G401.6 (cell line): Measurements from ENCODE around the gene MYH7.
"Not testable (repeated sequence)": the region's sequence is repeated elsewhere in the genome, so short reads cannot be mapped to it uniquely, and the experiment has no call there.

Experiments
- FAIRE-seq: peaks from 2 replicates; lab custom pipeline; 2012; peaks lifted over from hg19 to GRCh38; lab: Jason Lieb, UNC

Gene MYH7

GRCh38 chr14:23430016-23430722 lies 5.3 kb downstream of the MYH7 start:
- FAIRE-seq, result no peak

GRCh38 chr14:23428686-23429495 lies 6.6 kb downstream of the MYH7 start:
- FAIRE-seq, result no peak

GRCh38 chr14:23425798-23426197 lies 9.7 kb downstream of the MYH7 start:
- not testable (repeated sequence) for FAIRE-seq

- no peak for FAIRE-seq
Measured at GRCh38 chr14:23425169-23425568, 10.3 kb downstream of the MYH7 start.

- FAIRE-seq, result no peak
Measured at GRCh38 chr14:23423657-23424056, 11.8 kb downstream of the MYH7 start.

- FAIRE-seq, result no peak
Measured at GRCh38 chr14:23421594-23421993, 13.9 kb downstream of the MYH7 start.

GRCh38 chr14:23419646-23420045 lies 15.8 kb downstream of the MYH7 start:
- not testable (repeated sequence) for FAIRE-seq

- FAIRE-seq, result no peak
Measured at GRCh38 chr14:23418021-23418420, 17.4 kb downstream of the MYH7 start.

GRCh38 chr14:23417269-23417668 lies 18.2 kb downstream of the MYH7 start:
- FAIRE-seq, result not testable (repeated sequence)

- no peak for FAIRE-seq
Measured at GRCh38 chr14:23416801-23417200, 18.7 kb downstream of the MYH7 start.

- no peak for FAIRE-seq
Measured at GRCh38 chr14:23415821-23416778, 19.4 kb downstream of the MYH7 start.

GRCh38 chr14:23414906-23415820 lies 20.3 kb downstream of the MYH7 start:
- no peak for FAIRE-seq

GRCh38 chr14:23414254-23414653 lies 21.2 kb downstream of the MYH7 start:
- FAIRE-seq, result no peak

GRCh38 chr14:23413681-23414080 lies 21.8 kb downstream of the MYH7 start:
- no peak for FAIRE-seq

- no peak for FAIRE-seq
Measured at GRCh38 chr14:23411563-23412525, 23.6 kb downstream of the MYH7 start.

GRCh38 chr14:23409966-23410635 lies 25.4 kb downstream of the MYH7 start:
- no peak for FAIRE-seq

GRCh38 chr14:23409475-23409874 lies 26.0 kb downstream of the MYH7 start:
- FAIRE-seq, result no peak

GRCh38 chr14:23408307-23408630 lies 27.2 kb downstream of the MYH7 start:
- no peak for FAIRE-seq

GRCh38 chr14:23407516-23408306 lies 27.7 kb downstream of the MYH7 start, which contains the start of gene MYH6:
Gene MYH6, minus strand, starts transcription at chr14:23408273. Its CDS starts 1,050 bp downstream, at chr14:23407223.
- FAIRE-seq, result no peak
